ENCODE data around the gene RASSF4. TPM values are rescaled to one million over a fixed set of nuclear protein-coding genes. Genes with fewer than 3 reads are reported as not detected.

Gene RASSF4
- total and polyA plus RNA-seq, 4 donors, result 8.2 to 26.9 (median 12.4) TPM

DNA sequence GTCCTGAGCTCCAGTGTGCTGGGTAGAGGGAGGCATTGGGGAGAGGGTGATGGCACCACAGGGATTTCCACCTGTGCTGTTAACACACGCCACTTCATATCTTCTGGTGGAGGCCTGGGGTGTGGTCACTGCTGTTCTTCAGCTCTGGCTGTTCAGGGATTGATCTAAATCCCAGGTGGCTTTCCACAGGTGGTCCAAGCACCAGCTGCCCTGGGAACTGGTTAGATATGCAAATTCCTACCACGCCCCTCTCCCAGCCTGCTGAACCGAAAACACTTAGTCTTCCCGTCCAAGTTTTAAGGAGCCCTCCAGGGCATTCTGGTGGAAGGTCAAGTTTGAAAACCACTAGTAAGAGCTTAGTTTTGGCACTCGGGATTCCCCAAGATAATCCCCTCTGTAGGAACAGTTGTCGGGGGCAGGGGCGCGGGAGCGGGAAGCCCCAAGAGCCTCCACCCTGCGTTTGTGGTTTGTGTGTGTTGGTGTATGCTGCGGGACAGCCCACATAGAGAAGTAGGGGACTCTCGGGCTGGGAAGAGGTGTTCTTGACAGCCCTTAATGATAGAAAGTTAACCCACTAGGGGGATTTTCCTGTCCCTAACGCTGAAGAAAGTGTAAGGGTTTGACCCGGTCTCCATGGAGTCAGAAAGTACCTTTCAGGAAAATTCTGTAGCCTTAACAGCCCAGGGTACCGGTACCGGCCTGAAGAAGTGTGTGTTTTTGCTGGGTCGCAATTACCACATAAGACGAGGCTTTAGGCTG is 13.9 kb downstream of the RASSF4 start (continued):
- TF ChIP-seq RXRA (IDR thresholded peaks at IDR 0.05) (no peak), JUND (IDR thresholded peaks at IDR 0.05) (no peak)

DNA sequence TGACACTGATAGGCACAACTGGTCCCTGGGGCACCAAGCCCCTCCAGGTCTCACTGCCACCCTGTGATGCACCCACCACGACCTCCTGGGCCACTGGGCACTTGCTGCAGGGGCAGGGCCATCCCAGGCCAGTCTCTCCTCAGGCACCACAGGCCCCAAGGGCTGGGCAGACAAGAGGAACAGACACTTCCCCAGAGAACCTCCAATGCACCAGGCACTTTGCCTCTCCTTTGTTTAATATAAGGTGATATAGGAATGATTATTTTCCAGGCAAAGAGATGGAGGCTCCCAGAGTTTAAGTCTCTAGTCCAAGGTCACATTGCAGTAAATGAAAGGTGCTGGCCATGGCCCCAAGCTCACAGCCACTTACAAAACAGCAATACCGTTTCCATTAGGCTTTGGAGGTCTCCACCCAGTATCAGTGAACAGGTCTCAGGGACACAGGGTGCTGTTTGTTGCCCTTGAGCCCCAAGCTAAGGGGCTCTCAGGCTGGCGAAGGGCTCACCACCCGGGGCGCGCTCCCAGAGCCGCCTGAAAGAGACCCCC is 14.6 kb downstream of the RASSF4 start:
- no peak overlapping the region for H3K9ac ChIP-seq (ENCODE audit: low read depth in 1 of 2, low read length in 2 of 2)
- H3K27ac ChIP-seq (ENCODE audit: low read depth in 1 of 2, low read length in 2 of 2), result peak overlapping the region; percentile 63 to 67
- 60% methylated on average over 7 of the region's 7 CpGs for WGBS
- H3K36me3 ChIP-seq (ENCODE audit: control insufficient read depth in 4 of 4, insufficient read depth in 3 of 4, low read depth in 1 of 4, low read length in 3 of 4), result peaks cover 0 to 5% (median under 1%) of the 10 kb centered on the region in 4 donors
- no peaks in the 10 kb centered on the region for H3K27me3 ChIP-seq (ENCODE audit: control insufficient read depth in 4 of 4, insufficient read depth in 4 of 4, low read length in 3 of 4)
- DNase-seq (ENCODE audit: low spot score), result no peak
- H3K9me3 ChIP-seq (ENCODE audit: control insufficient read depth in 4 of 4, low read length in 3 of 4), result no peaks in the 10 kb centered on the region
- no peak overlapping the region for H3K4me3 ChIP-seq (ENCODE audit: low read depth in 1 of 3, low read length in 3 of 3)
- TF ChIP-seq NR2F2 (IDR thresholded peaks at IDR 0.05), result peak; percentile 6
- TF ChIP-seq, protein P1, sequence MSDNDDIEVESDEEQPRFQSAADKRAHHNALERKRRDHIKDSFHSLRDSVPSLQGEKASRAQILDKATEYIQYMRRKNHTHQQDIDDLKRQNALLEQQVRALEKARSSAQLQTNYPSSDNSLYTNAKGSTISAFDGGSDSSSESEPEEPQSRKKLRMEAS (IDR thresholded peaks at IDR 0.05), result no peak
- peaks cover 0 to 33% (median 23%) of the 10 kb centered on the region in 4 donors for H3K4me1 ChIP-seq (ENCODE audit: control insufficient read depth in 4 of 4, insufficient read depth in 4 of 4, low read length in 3 of 4)

DNA sequence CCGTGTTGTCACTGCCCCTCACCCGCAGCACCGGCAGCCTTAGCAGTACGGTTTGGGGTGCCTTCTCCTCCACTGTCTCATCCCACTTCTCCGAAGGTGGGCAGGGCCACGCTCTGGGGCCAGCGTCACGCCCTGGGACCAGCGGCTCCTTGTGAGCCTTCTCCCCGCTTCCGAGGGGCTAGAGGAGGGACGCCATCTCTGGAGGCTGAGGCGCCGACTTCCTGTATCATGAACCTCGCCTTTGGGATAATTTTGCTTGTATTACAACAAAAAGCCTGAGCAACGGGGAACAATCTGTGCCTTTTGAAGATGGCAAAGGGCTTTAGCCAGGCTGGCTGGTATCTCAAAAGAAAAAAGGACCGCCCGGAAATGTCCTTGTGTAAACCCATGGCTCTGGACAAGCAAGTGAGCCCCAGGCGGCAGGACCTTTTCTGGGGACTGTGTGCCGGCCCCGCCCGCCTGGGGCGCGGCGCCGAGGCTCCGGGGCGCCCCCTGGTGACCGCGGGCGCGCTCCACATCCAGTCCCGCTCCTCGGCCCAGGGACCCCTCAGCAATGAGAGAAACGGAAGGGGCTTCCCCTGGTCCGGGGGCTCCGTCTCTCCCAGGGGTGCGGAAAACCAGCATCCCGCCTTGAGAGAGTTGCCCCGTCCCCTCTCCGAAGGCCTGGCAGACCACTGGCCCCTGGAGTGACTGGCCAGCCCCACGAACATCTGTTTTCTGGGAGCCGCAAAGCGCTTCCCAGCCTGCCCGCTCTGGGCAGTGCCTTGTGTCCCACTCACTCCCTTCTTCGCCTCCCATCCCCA is 15.2 kb downstream of the RASSF4 start:
- TF ChIP-seq NR2F2 (IDR thresholded peaks at IDR 0.05) (peak; percentile 23), RAD21 (IDR thresholded peaks at IDR 0.05) (peak; percentile 61 to 74), RXRA (IDR thresholded peaks at IDR 0.05) (peak in 1 of 2 donors; percentile 54), TAF1 (conservative IDR thresholded peaks at IDR 0.05) (no peak), SP1 (IDR thresholded peaks at IDR 0.05) (peak; percentile 25), YY1 (IDR thresholded peaks at IDR 0.05) (no peak)
- TF ChIP-seq, protein P2, sequence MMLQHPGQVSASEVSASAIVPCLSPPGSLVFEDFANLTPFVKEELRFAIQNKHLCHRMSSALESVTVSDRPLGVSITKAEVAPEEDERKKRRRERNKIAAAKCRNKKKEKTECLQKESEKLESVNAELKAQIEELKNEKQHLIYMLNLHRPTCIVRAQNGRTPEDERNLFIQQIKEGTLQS (IDR thresholded peaks at IDR 0.05), result no peak
- TF ChIP-seq, protein P3, sequence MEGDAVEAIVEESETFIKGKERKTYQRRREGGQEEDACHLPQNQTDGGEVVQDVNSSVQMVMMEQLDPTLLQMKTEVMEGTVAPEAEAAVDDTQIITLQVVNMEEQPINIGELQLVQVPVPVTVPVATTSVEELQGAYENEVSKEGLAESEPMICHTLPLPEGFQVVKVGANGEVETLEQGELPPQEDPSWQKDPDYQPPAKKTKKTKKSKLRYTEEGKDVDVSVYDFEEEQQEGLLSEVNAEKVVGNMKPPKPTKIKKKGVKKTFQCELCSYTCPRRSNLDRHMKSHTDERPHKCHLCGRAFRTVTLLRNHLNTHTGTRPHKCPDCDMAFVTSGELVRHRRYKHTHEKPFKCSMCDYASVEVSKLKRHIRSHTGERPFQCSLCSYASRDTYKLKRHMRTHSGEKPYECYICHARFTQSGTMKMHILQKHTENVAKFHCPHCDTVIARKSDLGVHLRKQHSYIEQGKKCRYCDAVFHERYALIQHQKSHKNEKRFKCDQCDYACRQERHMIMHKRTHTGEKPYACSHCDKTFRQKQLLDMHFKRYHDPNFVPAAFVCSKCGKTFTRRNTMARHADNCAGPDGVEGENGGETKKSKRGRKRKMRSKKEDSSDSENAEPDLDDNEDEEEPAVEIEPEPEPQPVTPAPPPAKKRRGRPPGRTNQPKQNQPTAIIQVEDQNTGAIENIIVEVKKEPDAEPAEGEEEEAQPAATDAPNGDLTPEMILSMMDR (IDR thresholded peaks at IDR 0.05; ENCODE audit: low read depth, low read length, missing input control), result peak; percentile 89
- TF ChIP-seq, protein P4, sequence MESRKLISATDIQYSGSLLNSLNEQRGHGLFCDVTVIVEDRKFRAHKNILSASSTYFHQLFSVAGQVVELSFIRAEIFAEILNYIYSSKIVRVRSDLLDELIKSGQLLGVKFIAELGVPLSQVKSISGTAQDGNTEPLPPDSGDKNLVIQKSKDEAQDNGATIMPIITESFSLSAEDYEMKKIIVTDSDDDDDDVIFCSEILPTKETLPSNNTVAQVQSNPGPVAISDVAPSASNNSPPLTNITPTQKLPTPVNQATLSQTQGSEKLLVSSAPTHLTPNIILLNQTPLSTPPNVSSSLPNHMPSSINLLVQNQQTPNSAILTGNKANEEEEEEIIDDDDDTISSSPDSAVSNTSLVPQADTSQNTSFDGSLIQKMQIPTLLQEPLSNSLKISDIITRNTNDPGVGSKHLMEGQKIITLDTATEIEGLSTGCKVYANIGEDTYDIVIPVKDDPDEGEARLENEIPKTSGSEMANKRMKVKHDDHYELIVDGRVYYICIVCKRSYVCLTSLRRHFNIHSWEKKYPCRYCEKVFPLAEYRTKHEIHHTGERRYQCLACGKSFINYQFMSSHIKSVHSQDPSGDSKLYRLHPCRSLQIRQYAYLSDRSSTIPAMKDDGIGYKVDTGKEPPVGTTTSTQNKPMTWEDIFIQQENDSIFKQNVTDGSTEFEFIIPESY (IDR thresholded peaks at IDR 0.05), result no peak
- peaks cover 0 to 5% (median under 1%) of the 10 kb centered on the region in 4 donors for H3K36me3 ChIP-seq (ENCODE audit: control insufficient read depth in 4 of 4, insufficient read depth in 3 of 4, low read depth in 1 of 4, low read length in 3 of 4)

More for the DNA sequence above, 15.2 kb downstream of the RASSF4 start:
- peak; percentile 72 for DNase-seq (ENCODE audit: low spot score)
- no peak overlapping the region for H3K9ac ChIP-seq (ENCODE audit: low read depth in 1 of 2, low read length in 2 of 2)
- peak overlapping the region; percentile 63 to 67 for H3K27ac ChIP-seq (ENCODE audit: low read depth in 1 of 2, low read length in 2 of 2)
- peaks cover 6 to 35% (median 27%) of the 10 kb centered on the region in 4 donors for H3K4me1 ChIP-seq (ENCODE audit: control insufficient read depth in 4 of 4, insufficient read depth in 4 of 4, low read length in 3 of 4)
- H3K27me3 ChIP-seq (ENCODE audit: control insufficient read depth in 4 of 4, insufficient read depth in 4 of 4, low read length in 3 of 4), result no peaks in the 10 kb centered on the region
- H3K4me3 ChIP-seq (ENCODE audit: low read depth in 1 of 3, low read length in 3 of 3), result peak overlapping the region in 1 of 3 donors; percentile 14
- no peaks in the 10 kb centered on the region for H3K9me3 ChIP-seq (ENCODE audit: control insufficient read depth in 4 of 4, low read length in 3 of 4)
- 15% methylated on average over 46 of the region's 46 CpGs for WGBS
